K562 (cell line): ENCODE data around the gene THOP1. TPM values are rescaled to one million over a fixed set of nuclear protein-coding genes. Genes with fewer than 3 reads are reported as not detected.

Experiments used
- CCNT2 ChIP-seq: IDR thresholded peaks from 2 replicates; pipeline ENCODE4 v1.6.1; 2011; ENCODE audit warnings: borderline replicate concordance, low read depth, mild to moderate bottlenecking, moderate library complexity, mixed read lengths, low read length; ENCODE audit not compliant: insufficient read length; ENCODE audit errors: extremely low read depth
- EHMT2 ChIP-seq: fragments of 450-650 bp; IDR thresholded peaks from 2 replicates; pipeline ENCODE4 v1.6.1; 2018; ENCODE audit warnings: antibody characterized with exemption
- KAT7 ChIP-seq: sonication (generic); formaldehyde crosslinking; IDR thresholded peaks from 2 replicates; pipeline ENCODE4 v1.8.0; 2022; ENCODE audit warnings: missing genetic modification reagents, mild to moderate bottlenecking, borderline replicate concordance
- MYBL2 ChIP-seq, 2 experiments: fragments of 450-650 bp in 1 of 2; sonication (generic) in 1 of 2; formaldehyde crosslinking in 1 of 2; IDR thresholded peaks; 2 replicates each; pipeline versions ENCODE4 v1.6.1 to v1.8.1; 2017 to 2022; ENCODE audit warnings: borderline replicate concordance in 1 of 2, inconsistent platforms in 1 of 2, low read depth in 1 of 2, mild to moderate bottlenecking in 1 of 2, missing genetic modification reagents in 1 of 2, moderate library complexity in 1 of 2
- U2AF2 ChIP-seq: fragments of 200-400 bp; formaldehyde crosslinking; optimal IDR thresholded peaks from 2 replicates; pipeline ENCODE3; 2017; ENCODE audit warnings: low read depth, mild to moderate bottlenecking, low read length
- polyA plus RNA-seq, 8 experiments: library from polyadenylated mRNA; depleted of rRNA in 4 of 8; stranded (reverse) in 5 of 8; unstranded in 3 of 8; fragments of >200 nt; fragmentation: Nextera tagmentation in 2 of 8; fragmentation: Illumina TruSeq in 1 of 8; extraction: Ambion mirVana in 2 of 8; extraction: Trizol in 1 of 8; gene quantifications; 2 replicates each; pipeline versions ENCODE4 v1.2.1 to v1.2.3, GENCODE V29; 2011 to 2014; ENCODE audit warnings: inconsistent platforms in 1 of 8, missing spikeins in 1 of 8
- total RNA-seq, 7 experiments: library from RNA; depleted of rRNA in 6 of 7; stranded (reverse); fragments of >200 nt in 6 of 7; fragmentation: Illumina TruSeq in 2 of 7; extraction: Trizol in 2 of 7; gene quantifications; 2 replicates each; pipeline versions ENCODE4 v1.2.1 to v1.2.3, GENCODE V29; 2011 to 2021; ENCODE audit warnings: low replicate concordance in 1 of 7
- TF ChIP-seq, protein P1 (sequence below): fragments of 450-650 bp; IDR thresholded peaks from 2 replicates; pipeline ENCODE4 v1.6.1; 2016; ENCODE audit warnings: mild to moderate bottlenecking, moderate library complexity
- TF ChIP-seq, protein P2 (sequence below): fragments of 150-350 bp; IDR thresholded peaks from 2 replicates; pipeline ENCODE4 v1.6.1; 2014; ENCODE audit warnings: low read depth, mild to moderate bottlenecking, low read length, borderline replicate concordance

The THOP1 gene
- total and polyA plus RNA-seq, 9 of the 15 experiments (the other 6 are each of a cell fraction or from before 2014, with no cell fraction given): 1.3 to 255 (median 96.1) TPM

DNA sequence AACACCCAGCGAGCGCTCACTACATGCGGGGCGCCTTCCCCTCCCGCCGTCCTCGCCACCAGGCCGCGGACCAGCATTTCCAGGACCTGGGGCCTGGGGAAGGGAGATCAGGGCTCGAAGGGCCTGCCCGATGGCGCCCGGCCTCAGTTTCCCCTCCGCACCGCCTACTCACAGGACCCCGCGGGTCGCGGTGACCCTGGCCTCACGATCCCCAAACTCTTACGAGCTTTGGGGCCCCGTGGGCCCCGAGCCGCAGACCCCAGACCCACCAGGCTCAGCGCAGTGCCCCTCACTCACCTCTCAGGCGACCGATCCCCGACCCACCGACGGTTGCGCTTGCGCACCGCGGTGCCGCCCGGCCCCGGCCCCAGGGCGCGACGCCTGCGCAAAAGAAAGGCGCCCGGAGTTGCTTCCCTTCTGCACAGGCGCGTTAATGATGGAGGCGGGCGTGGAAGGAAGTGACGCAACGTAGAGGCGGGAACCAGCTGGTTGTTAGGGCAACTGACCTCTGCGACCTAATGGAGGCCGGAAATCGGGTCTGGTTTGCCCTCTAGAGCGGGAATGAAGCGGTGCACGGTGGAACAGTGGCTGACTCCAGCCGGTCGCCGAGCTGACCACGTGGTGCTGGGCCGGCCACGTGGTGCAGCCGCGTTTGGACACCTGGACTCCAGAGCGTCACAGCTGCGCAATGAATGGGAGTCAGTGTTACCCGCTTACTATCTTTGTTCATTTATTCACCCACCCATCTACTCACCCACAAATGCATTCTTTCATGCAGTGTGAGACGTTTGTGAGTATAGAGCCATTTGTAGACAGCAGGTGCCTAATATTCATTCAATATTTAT, 2.1 kb upstream of the THOP1 start, which contains the start of gene SGTA (continued):
- TF ChIP-seq, protein P1, sequence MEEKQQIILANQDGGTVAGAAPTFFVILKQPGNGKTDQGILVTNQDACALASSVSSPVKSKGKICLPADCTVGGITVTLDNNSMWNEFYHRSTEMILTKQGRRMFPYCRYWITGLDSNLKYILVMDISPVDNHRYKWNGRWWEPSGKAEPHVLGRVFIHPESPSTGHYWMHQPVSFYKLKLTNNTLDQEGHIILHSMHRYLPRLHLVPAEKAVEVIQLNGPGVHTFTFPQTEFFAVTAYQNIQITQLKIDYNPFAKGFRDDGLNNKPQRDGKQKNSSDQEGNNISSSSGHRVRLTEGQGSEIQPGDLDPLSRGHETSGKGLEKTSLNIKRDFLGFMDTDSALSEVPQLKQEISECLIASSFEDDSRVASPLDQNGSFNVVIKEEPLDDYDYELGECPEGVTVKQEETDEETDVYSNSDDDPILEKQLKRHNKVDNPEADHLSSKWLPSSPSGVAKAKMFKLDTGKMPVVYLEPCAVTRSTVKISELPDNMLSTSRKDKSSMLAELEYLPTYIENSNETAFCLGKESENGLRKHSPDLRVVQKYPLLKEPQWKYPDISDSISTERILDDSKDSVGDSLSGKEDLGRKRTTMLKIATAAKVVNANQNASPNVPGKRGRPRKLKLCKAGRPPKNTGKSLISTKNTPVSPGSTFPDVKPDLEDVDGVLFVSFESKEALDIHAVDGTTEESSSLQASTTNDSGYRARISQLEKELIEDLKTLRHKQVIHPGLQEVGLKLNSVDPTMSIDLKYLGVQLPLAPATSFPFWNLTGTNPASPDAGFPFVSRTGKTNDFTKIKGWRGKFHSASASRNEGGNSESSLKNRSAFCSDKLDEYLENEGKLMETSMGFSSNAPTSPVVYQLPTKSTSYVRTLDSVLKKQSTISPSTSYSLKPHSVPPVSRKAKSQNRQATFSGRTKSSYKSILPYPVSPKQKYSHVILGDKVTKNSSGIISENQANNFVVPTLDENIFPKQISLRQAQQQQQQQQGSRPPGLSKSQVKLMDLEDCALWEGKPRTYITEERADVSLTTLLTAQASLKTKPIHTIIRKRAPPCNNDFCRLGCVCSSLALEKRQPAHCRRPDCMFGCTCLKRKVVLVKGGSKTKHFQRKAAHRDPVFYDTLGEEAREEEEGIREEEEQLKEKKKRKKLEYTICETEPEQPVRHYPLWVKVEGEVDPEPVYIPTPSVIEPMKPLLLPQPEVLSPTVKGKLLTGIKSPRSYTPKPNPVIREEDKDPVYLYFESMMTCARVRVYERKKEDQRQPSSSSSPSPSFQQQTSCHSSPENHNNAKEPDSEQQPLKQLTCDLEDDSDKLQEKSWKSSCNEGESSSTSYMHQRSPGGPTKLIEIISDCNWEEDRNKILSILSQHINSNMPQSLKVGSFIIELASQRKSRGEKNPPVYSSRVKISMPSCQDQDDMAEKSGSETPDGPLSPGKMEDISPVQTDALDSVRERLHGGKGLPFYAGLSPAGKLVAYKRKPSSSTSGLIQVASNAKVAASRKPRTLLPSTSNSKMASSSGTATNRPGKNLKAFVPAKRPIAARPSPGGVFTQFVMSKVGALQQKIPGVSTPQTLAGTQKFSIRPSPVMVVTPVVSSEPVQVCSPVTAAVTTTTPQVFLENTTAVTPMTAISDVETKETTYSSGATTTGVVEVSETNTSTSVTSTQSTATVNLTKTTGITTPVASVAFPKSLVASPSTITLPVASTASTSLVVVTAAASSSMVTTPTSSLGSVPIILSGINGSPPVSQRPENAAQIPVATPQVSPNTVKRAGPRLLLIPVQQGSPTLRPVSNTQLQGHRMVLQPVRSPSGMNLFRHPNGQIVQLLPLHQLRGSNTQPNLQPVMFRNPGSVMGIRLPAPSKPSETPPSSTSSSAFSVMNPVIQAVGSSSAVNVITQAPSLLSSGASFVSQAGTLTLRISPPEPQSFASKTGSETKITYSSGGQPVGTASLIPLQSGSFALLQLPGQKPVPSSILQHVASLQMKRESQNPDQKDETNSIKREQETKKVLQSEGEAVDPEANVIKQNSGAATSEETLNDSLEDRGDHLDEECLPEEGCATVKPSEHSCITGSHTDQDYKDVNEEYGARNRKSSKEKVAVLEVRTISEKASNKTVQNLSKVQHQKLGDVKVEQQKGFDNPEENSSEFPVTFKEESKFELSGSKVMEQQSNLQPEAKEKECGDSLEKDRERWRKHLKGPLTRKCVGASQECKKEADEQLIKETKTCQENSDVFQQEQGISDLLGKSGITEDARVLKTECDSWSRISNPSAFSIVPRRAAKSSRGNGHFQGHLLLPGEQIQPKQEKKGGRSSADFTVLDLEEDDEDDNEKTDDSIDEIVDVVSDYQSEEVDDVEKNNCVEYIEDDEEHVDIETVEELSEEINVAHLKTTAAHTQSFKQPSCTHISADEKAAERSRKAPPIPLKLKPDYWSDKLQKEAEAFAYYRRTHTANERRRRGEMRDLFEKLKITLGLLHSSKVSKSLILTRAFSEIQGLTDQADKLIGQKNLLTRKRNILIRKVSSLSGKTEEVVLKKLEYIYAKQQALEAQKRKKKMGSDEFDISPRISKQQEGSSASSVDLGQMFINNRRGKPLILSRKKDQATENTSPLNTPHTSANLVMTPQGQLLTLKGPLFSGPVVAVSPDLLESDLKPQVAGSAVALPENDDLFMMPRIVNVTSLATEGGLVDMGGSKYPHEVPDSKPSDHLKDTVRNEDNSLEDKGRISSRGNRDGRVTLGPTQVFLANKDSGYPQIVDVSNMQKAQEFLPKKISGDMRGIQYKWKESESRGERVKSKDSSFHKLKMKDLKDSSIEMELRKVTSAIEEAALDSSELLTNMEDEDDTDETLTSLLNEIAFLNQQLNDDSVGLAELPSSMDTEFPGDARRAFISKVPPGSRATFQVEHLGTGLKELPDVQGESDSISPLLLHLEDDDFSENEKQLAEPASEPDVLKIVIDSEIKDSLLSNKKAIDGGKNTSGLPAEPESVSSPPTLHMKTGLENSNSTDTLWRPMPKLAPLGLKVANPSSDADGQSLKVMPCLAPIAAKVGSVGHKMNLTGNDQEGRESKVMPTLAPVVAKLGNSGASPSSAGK: peak; percentile 100
- no peak; the same call in 1 of the 2 replicates for TF ChIP-seq MYBL2 (IDR thresholded peaks at IDR 0.05; ENCODE audit: low read depth)
- peak; percentile 68; the same call in 1 of the 2 replicates for TF ChIP-seq MYBL2 (CRISPR knock-in tag; IDR thresholded peaks at IDR 0.05; ENCODE audit: borderline replicate concordance)
- TF ChIP-seq CCNT2: peak; percentile 33
- peak; percentile 96; the same call in 1 of the 2 replicates for TF ChIP-seq KAT7 (CRISPR knock-in tag)
- no peak for TF ChIP-seq U2AF2
- TF ChIP-seq EHMT2: no peak
- TF ChIP-seq, protein P2, sequence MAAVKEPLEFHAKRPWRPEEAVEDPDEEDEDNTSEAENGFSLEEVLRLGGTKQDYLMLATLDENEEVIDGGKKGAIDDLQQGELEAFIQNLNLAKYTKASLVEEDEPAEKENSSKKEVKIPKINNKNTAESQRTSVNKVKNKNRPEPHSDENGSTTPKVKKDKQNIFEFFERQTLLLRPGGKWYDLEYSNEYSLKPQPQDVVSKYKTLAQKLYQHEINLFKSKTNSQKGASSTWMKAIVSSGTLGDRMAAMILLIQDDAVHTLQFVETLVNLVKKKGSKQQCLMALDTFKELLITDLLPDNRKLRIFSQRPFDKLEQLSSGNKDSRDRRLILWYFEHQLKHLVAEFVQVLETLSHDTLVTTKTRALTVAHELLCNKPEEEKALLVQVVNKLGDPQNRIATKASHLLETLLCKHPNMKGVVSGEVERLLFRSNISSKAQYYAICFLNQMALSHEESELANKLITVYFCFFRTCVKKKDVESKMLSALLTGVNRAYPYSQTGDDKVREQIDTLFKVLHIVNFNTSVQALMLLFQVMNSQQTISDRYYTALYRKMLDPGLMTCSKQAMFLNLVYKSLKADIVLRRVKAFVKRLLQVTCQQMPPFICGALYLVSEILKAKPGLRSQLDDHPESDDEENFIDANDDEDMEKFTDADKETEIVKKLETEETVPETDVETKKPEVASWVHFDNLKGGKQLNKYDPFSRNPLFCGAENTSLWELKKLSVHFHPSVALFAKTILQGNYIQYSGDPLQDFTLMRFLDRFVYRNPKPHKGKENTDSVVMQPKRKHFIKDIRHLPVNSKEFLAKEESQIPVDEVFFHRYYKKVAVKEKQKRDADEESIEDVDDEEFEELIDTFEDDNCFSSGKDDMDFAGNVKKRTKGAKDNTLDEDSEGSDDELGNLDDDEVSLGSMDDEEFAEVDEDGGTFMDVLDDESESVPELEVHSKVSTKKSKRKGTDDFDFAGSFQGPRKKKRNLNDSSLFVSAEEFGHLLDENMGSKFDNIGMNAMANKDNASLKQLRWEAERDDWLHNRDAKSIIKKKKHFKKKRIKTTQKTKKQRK: no peak
